H9 (cell line): ENCODE data around the gene MTMR3. TPM values are rescaled to one million over a fixed set of nuclear protein-coding genes. Genes with fewer than 3 reads are reported as not detected.

Experiments used
- DNase-seq: peaks from one replicate; pipeline ENCODE4 v3.0.0-alpha.2; 2017
- H2AFZ ChIP-seq: one replicate; pipeline ENCODE4 v1.6.1; 2013; ENCODE audit warnings: mild to moderate bottlenecking, low read length, control low read depth, moderate library complexity
- H2AK5ac ChIP-seq: 2 replicates; pipeline ENCODE4 v1.6.1; 2013; ENCODE audit warnings: low read length, control low read depth, mixed read lengths; ENCODE audit not compliant: insufficient read length
- H2BK120ac ChIP-seq: one replicate; pipeline ENCODE4 v1.6.1; 2013; ENCODE audit warnings: low read depth, mild to moderate bottlenecking, low read length, control low read depth, inconsistent platforms; ENCODE audit not compliant: poor library complexity, severe bottlenecking
- H2BK12ac ChIP-seq: 2 replicates; pipeline ENCODE4 v1.6.1; 2013; ENCODE audit warnings: low read length, control low read depth, mixed read lengths, low read depth; ENCODE audit not compliant: insufficient read length
- H2BK15ac ChIP-seq: 2 replicates; pipeline ENCODE4 v1.6.1; 2013; ENCODE audit warnings: low read depth, low read length, control low read depth
- H2BK20ac ChIP-seq: one replicate; pipeline ENCODE4 v1.6.1; 2013; ENCODE audit warnings: low read depth, mild to moderate bottlenecking, low read length, control low read depth, inconsistent platforms; ENCODE audit not compliant: poor library complexity, severe bottlenecking
- H2BK5ac ChIP-seq: 2 replicates; pipeline ENCODE4 v1.6.1; 2013; ENCODE audit warnings: low read length, control low read depth, mixed read lengths; ENCODE audit not compliant: insufficient read length
- H3K14ac ChIP-seq: 2 replicates; pipeline ENCODE4 v1.6.1; 2013; ENCODE audit warnings: low read length, control low read depth; ENCODE audit not compliant: insufficient read depth
- H3K18ac ChIP-seq: 2 replicates; pipeline ENCODE4 v1.6.1; 2013; ENCODE audit warnings: low read depth, mild to moderate bottlenecking, mixed read lengths, low read length, control low read depth; ENCODE audit not compliant: insufficient read length
- H3K23ac ChIP-seq: 2 replicates; pipeline ENCODE4 v1.6.1; 2013; ENCODE audit warnings: low read length, control low read depth, mixed read lengths, low read depth; ENCODE audit not compliant: insufficient read length
- H3K23me2 ChIP-seq: 2 replicates; pipeline ENCODE4 v1.6.1; 2013; ENCODE audit warnings: low read depth, mild to moderate bottlenecking, mixed read lengths, low read length, control low read depth; ENCODE audit not compliant: insufficient read length, poor library complexity, severe bottlenecking
- H3K27ac ChIP-seq: 2 replicates; pipeline ENCODE4 v1.5.1; 2013; ENCODE audit warnings: low read length, control low read depth, mixed read lengths, low read depth; ENCODE audit not compliant: insufficient read length
- H3K27me3 ChIP-seq: 2 replicates; pipeline ENCODE4 v1.6.1; 2013; ENCODE audit warnings: low read length, control low read depth, inconsistent platforms; ENCODE audit not compliant: insufficient read depth
- H3K4ac ChIP-seq: 2 replicates; pipeline ENCODE4 v1.6.1; 2013; ENCODE audit warnings: low read depth, mild to moderate bottlenecking, control low read depth, inconsistent platforms, low read length, moderate library complexity
- H3K4me1 ChIP-seq: 2 replicates; pipeline ENCODE4 v1.6.1; 2013; ENCODE audit warnings: low read length, control low read depth, inconsistent platforms; ENCODE audit not compliant: insufficient read depth
- H3K4me2 ChIP-seq: 2 replicates; pipeline ENCODE4 v1.6.1; 2013; ENCODE audit warnings: low read length, control low read depth, mixed read lengths; ENCODE audit not compliant: insufficient read length, insufficient read depth
- H3K56ac ChIP-seq: 2 replicates; pipeline ENCODE4 v1.6.1; 2013; ENCODE audit warnings: low read depth, mild to moderate bottlenecking, mixed read lengths, low read length, control low read depth; ENCODE audit not compliant: insufficient read length
- H3K79me1 ChIP-seq: 2 replicates; pipeline ENCODE4 v1.6.1; 2013; ENCODE audit warnings: low read depth, mild to moderate bottlenecking, moderate library complexity, low read length, control low read depth, inconsistent platforms; ENCODE audit not compliant: insufficient read depth, poor library complexity, severe bottlenecking
- H3K79me2 ChIP-seq: 2 replicates; pipeline ENCODE4 v1.6.1; 2013; ENCODE audit warnings: low read length, control low read depth, inconsistent platforms; ENCODE audit not compliant: insufficient read depth
- H3K9ac ChIP-seq: 2 replicates; pipeline ENCODE4 v1.6.1; 2013; ENCODE audit warnings: low read length, control low read depth, mixed read lengths; ENCODE audit not compliant: insufficient read length; ENCODE audit errors: extremely low read depth
- H3K9me3 ChIP-seq: one replicate; pipeline ENCODE4 v1.6.1; 2013; ENCODE audit warnings: low read depth, low read length, inconsistent platforms; ENCODE audit not compliant: control insufficient read depth
- H3T11ph ChIP-seq: one replicate; pipeline ENCODE4 v1.6.1; 2013; ENCODE audit warnings: mild to moderate bottlenecking, low read length, control low read depth, inconsistent platforms
- H4K20me1 ChIP-seq: one replicate; pipeline ENCODE4 v1.6.1; 2013; ENCODE audit not compliant: control insufficient read depth, insufficient read length, insufficient read depth
- H4K5ac ChIP-seq: 2 replicates; pipeline ENCODE4 v1.6.1; 2013; ENCODE audit warnings: low read depth, mild to moderate bottlenecking, mixed read lengths, low read length, control low read depth; ENCODE audit not compliant: insufficient read length
- H4K8ac ChIP-seq: replicated peaks from 2 replicates; pipeline ENCODE4 v1.6.1; 2013; ENCODE audit warnings: low read length, control low read depth, mixed read lengths, low read depth; ENCODE audit not compliant: insufficient read length
- H4K91ac ChIP-seq: 2 replicates; pipeline ENCODE4 v1.6.1; 2013; ENCODE audit warnings: low read depth, mild to moderate bottlenecking, moderate library complexity, mixed read lengths, low read length, control low read depth; ENCODE audit not compliant: insufficient read length
- H3K27ac Mint-ChIP-seq, 3 experiments: 2 replicates in 2 of 3; 3 replicates in 1 of 3; pipeline ENCODE4 v1.8.0; 2020 to 2021; ENCODE audit warnings: mixed read lengths in 3 of 3, mild to moderate bottlenecking in 1 of 3, moderate library complexity in 1 of 3
- H3K27me3 Mint-ChIP-seq: 2 replicates; pipeline ENCODE4 v1.8.0; 2021; ENCODE audit warnings: low read depth, mild to moderate bottlenecking, moderate library complexity, mixed read lengths
- H3K36me3 Mint-ChIP-seq, 3 experiments: 2 replicates in 2 of 3; 3 replicates in 1 of 3; pipeline ENCODE4 v1.8.0; 2020 to 2021; ENCODE audit warnings: low read depth in 3 of 3, mixed read lengths in 3 of 3; ENCODE audit not compliant: insufficient read depth in 1 of 3
- H3K4me1 Mint-ChIP-seq, 2 experiments: 2 replicates each; pipeline ENCODE4 v1.8.0; 2020; ENCODE audit warnings: mixed read lengths in 2 of 2
- H3K4me3 Mint-ChIP-seq, 2 experiments: 2 replicates in 1 of 2; 3 replicates in 1 of 2; pipeline ENCODE4 v1.8.0; 2020 to 2021; ENCODE audit warnings: mild to moderate bottlenecking in 2 of 2, mixed read lengths in 2 of 2, moderate library complexity in 1 of 2
- H3K9me3 Mint-ChIP-seq, 2 experiments: 2 replicates in 1 of 2; 3 replicates in 1 of 2; pipeline ENCODE4 v1.8.0; 2020; ENCODE audit warnings: mild to moderate bottlenecking in 2 of 2, mixed read lengths in 2 of 2, moderate library complexity in 1 of 2
- WGBS: extraction: QIAGEN DNeasy Blood & Tissue Kit; methylation state at CpG from one replicate; pipeline ENCODE4 v1.1.7; 2013; ENCODE audit warnings: missing lambda C conversion rate, low lambda C conversion rate, mixed read lengths; ENCODE audit not compliant: insufficient read length; ENCODE audit errors: extremely low coverage; 5-methylcytosine and 5-hydroxymethylcytosine counted together
- total RNA-seq: library from RNA; stranded (reverse); gene quantifications from 2 replicates; pipeline ENCODE4 v1.2.1, GENCODE V29; 2021
- TF ChIP-seq, protein P1 (sequence below): fragments of 200-600 bp; sonication (generic); conservative IDR thresholded peaks from 3 replicates; pipeline ENCODE4 v1.8.0; 2021; ENCODE audit warnings: antibody characterized with exemption, mild to moderate bottlenecking

MTMR3 gene
- total RNA-seq, 1 experiment from 2014 or later = 19.8 TPM

DNA sequence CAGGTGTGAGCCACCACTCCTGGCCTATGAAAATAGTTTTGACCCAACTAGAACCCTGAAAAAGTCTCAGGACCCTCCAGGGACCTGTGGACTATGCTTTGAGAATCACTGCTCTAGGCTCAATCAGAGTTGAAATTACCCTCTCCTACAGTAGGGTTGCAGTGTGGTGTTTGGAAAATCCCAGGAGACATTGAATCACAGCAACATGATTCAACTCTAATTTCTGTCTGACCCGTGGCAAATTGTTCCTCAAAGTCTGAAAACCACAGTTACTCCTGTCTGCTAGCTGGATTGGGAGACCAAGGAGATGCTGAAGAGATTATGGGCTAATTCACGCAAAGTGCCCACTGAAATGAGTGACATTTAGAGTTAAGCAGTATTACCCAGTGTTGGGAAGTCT is 5.4 kb upstream of the MTMR3 start:
- Histone ChIP-seq H3K14ac (no peak overlapping the region), H4K5ac (no peak overlapping the region), H2BK5ac (no peak overlapping the region), H3K4ac (no peak overlapping the region), H3K79me2 (no peaks in the 10 kb centered on the region), H2BK12ac (no peak overlapping the region), H3K27ac (no peak overlapping the region), H3K4me2 (no peak overlapping the region), H4K8ac (no peak overlapping the region), H4K20me1 (no peaks in the 10 kb centered on the region), H3K9ac (no peak overlapping the region), H2AFZ (no peak overlapping the region), H3K27me3 (no peaks in the 10 kb centered on the region), H3K79me1 (no peaks in the 10 kb centered on the region), H2BK120ac (no peak overlapping the region), H4K91ac (no peak overlapping the region), H2BK20ac (no peak overlapping the region), H3K23ac (no peak overlapping the region), H2BK15ac (no peak overlapping the region), H3T11ph (no peak overlapping the region), H3K56ac (no peak overlapping the region), H3K9me3 (no peaks in the 10 kb centered on the region), H3K4me1 (no peaks in the 10 kb centered on the region), H3K23me2 (no peaks in the 10 kb centered on the region), H3K18ac (no peak overlapping the region), H2AK5ac (no peak overlapping the region)
- no peak for DNase-seq
- no peaks in the 10 kb centered on the region for H3K36me3 Mint-ChIP-seq
- H3K4me1 Mint-ChIP-seq = peaks cover 2 to 10% of the 10 kb centered on the region in 2 experiments
- no peaks in the 10 kb centered on the region for H3K9me3 Mint-ChIP-seq
- H3K4me3 Mint-ChIP-seq = no peak overlapping the region
- TF ChIP-seq, protein P1, sequence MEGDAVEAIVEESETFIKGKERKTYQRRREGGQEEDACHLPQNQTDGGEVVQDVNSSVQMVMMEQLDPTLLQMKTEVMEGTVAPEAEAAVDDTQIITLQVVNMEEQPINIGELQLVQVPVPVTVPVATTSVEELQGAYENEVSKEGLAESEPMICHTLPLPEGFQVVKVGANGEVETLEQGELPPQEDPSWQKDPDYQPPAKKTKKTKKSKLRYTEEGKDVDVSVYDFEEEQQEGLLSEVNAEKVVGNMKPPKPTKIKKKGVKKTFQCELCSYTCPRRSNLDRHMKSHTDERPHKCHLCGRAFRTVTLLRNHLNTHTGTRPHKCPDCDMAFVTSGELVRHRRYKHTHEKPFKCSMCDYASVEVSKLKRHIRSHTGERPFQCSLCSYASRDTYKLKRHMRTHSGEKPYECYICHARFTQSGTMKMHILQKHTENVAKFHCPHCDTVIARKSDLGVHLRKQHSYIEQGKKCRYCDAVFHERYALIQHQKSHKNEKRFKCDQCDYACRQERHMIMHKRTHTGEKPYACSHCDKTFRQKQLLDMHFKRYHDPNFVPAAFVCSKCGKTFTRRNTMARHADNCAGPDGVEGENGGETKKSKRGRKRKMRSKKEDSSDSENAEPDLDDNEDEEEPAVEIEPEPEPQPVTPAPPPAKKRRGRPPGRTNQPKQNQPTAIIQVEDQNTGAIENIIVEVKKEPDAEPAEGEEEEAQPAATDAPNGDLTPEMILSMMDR = no peak
- no CpG with 5 or more reads among the region's 2 CpGs for WGBS
- no peak overlapping the region for H3K27ac Mint-ChIP-seq
- peaks cover 4% of the 10 kb centered on the region; the same call in 1 of the 2 replicates for H3K27me3 Mint-ChIP-seq
